GM23338 (cell line): ENCODE results near the gene TTC3. TPM values are rescaled to one million over a fixed set of nuclear protein-coding genes. Genes with fewer than 3 reads are reported as not detected.

Experiments
- EZH2phosphoT487 ChIP-seq: fragments of 200-600 bp; sonication (generic); IDR thresholded peaks from one replicate; pipeline ENCODE4 v1.8.1; 2018; ENCODE audit warnings: antibody characterized with exemption; ENCODE audit not compliant: unreplicated experiment
- JUNB ChIP-seq: IDR thresholded peaks from one replicate; pipeline ENCODE4 v1.6.1; 2016; ENCODE audit warnings: antibody characterized with exemption; ENCODE audit not compliant: unreplicated experiment
- REST ChIP-seq: IDR thresholded peaks from one replicate; pipeline ENCODE4 v1.6.1; 2018; ENCODE audit warnings: antibody characterized with exemption; ENCODE audit not compliant: unreplicated experiment
- ZNF462 ChIP-seq: fragments of 250-450 bp; sonication (Bioruptor Pico); IDR thresholded peaks from 2 replicates; pipeline ENCODE4 v1.5.0; 2020; ENCODE audit warnings: mild to moderate bottlenecking, moderate library complexity
- polyA plus RNA-seq: library from polyadenylated mRNA; unstranded; fragments of >200 nt; fragmentation: Nextera tagmentation; extraction: Ambion mirVana; gene quantifications from 2 replicates; pipeline ENCODE4 v1.2.1, GENCODE V29; 2016
- total RNA-seq: library from RNA; depleted of rRNA; stranded (reverse); fragments of >200 nt; shearing (Covaris generic); gene quantifications from 2 replicates; pipeline ENCODE4 v1.2.3, GENCODE V29; 2014

The TTC3 gene
- total and polyA plus RNA-seq, 2 experiments from 2014 or later: 28.9 to 48.6 TPM

- TF ChIP-seq ZNF462 (CRISPR knock-in tag) (no peak), REST (no peak), EZH2phosphoT487 (no peak), JUNB (no peak)
Observed at GRCh38 chr21:37071561-37072273, 1.3 kb upstream of the TTC3 start (continued).
